ENCODE measurements around the gene GYS2. TPM values are rescaled to one million over a fixed set of nuclear protein-coding genes. Genes with fewer than 3 reads are reported as not detected.

GYS2 gene
- total RNA-seq, 1 experiment from 2014 or later = 0.66 TPM

GRCh38 chr12:21502872-21503271 is 101.8 kb downstream of the GYS2 start:
- TF ChIP-seq, protein P1, sequence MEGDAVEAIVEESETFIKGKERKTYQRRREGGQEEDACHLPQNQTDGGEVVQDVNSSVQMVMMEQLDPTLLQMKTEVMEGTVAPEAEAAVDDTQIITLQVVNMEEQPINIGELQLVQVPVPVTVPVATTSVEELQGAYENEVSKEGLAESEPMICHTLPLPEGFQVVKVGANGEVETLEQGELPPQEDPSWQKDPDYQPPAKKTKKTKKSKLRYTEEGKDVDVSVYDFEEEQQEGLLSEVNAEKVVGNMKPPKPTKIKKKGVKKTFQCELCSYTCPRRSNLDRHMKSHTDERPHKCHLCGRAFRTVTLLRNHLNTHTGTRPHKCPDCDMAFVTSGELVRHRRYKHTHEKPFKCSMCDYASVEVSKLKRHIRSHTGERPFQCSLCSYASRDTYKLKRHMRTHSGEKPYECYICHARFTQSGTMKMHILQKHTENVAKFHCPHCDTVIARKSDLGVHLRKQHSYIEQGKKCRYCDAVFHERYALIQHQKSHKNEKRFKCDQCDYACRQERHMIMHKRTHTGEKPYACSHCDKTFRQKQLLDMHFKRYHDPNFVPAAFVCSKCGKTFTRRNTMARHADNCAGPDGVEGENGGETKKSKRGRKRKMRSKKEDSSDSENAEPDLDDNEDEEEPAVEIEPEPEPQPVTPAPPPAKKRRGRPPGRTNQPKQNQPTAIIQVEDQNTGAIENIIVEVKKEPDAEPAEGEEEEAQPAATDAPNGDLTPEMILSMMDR (IDR thresholded peaks at IDR 0.05; ENCODE audit: insufficient read depth in 1 of 2, low read depth in 1 of 2, low read length in 1 of 2, severe bottlenecking in 1 of 2, unreplicated experiment in 1 of 2) = no peak
- Histone ChIP-seq H3K27me3 (replicated peaks; ENCODE audit: control insufficient read depth, insufficient read depth, low read length) (no peaks in the 10 kb centered on the region), H3K4me3 (ENCODE audit: low read depth, low read length) (peak overlapping the region; percentile 70; the same call in 1 of the 2 replicates), H3K4me1 (no peaks in the 10 kb centered on the region; the same call in 1 of the 2 replicates), H3K36me3 (ENCODE audit: control insufficient read depth, insufficient read depth, low read length) (no peaks in the 10 kb centered on the region), H3K9me3 (no peaks in the 10 kb centered on the region)
- DNase-seq = no peak
- no peaks in the 10 kb centered on the region for H3K9me3 Mint-ChIP-seq (ENCODE audit: unreplicated experiment)
- H3K36me3 Mint-ChIP-seq (ENCODE audit: insufficient read depth, unreplicated experiment) = peaks cover 7% of the 10 kb centered on the region
- H3K4me3 Mint-ChIP-seq (ENCODE audit: unreplicated experiment) = no peak overlapping the region
- TSS peak; percentile 34 for BruUV-seq (replicated peaks)
- intact Hi-C loops (cut with micrococcal nuclease; ENCODE audit: unreplicated experiment) = loop anchor here (5.0 kb wide), 1 partner anchor 139 kb away; no protein-coding TSS in a partner anchor
- H3K27ac Mint-ChIP-seq (ENCODE audit: unreplicated experiment) = no peak overlapping the region
- H3K27me3 Mint-ChIP-seq (ENCODE audit: insufficient read depth, unreplicated experiment) = no peaks in the 10 kb centered on the region
- peaks cover 9% of the 10 kb centered on the region for H3K4me1 Mint-ChIP-seq (ENCODE audit: low read depth, unreplicated experiment)
- ChIA-PET POLR2A (no interaction called here), CTCF (no interaction called here)

DNA sequence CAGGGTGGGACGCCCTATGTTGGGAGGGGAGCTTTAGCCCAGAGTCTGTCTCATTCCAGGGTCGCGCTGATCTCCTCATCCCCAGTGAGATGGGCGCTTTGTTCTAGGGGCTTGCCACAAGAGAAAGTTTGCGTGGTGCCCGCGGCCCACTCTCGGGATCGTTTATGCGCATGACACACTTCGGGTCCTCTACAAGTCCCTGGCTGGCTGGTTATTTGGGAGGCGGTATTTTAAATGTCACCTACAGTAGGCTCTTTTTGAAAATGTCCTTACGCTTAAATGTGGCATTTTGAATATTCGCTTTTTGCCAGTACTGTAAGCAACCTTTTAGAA is 102.5 kb downstream of the GYS2 start:
- H3K4me3 ChIP-seq (ENCODE audit: low read depth, low read length) = peak overlapping the region; percentile 70
- intact Hi-C loops (cut with micrococcal nuclease; ENCODE audit: unreplicated experiment) = loop anchor here (5.0 kb wide), 1 partner anchor 140 kb away; no protein-coding TSS in a partner anchor
- TF ChIP-seq, protein P1 (IDR thresholded peaks at IDR 0.05; ENCODE audit: insufficient read depth in 1 of 2, low read depth in 1 of 2, low read length in 1 of 2, severe bottlenecking in 1 of 2, unreplicated experiment in 1 of 2) = no peak
- DNase-seq = no peak
- H3K4me3 Mint-ChIP-seq (ENCODE audit: unreplicated experiment) = no peak overlapping the region
- H3K9me3 ChIP-seq = no peaks in the 10 kb centered on the region
- H3K4me1 Mint-ChIP-seq (ENCODE audit: low read depth, unreplicated experiment) = peaks cover 9% of the 10 kb centered on the region
- no peaks in the 10 kb centered on the region for H3K9me3 Mint-ChIP-seq (ENCODE audit: unreplicated experiment)
- H3K4me1 ChIP-seq = no peaks in the 10 kb centered on the region; the same call in 1 of the 2 replicates
- no peaks in the 10 kb centered on the region for H3K36me3 Mint-ChIP-seq (ENCODE audit: insufficient read depth, unreplicated experiment)
- H3K27ac Mint-ChIP-seq (ENCODE audit: unreplicated experiment) = no peak overlapping the region
- no peaks in the 10 kb centered on the region for H3K36me3 ChIP-seq (ENCODE audit: control insufficient read depth, insufficient read depth, low read length)
- no TSS peak for BruUV-seq (replicated peaks)
- H3K27me3 ChIP-seq (replicated peaks; ENCODE audit: control insufficient read depth, insufficient read depth, low read length) = no peaks in the 10 kb centered on the region
- no peaks in the 10 kb centered on the region for H3K27me3 Mint-ChIP-seq (ENCODE audit: insufficient read depth, unreplicated experiment)
- ChIA-PET POLR2A (interaction anchor here (0.7 to 1.6 kb wide), 5 partner anchors 64 to 203 kb away, joined by 3 to 6 read pairs (median 4); partner anchors contain the start of genes LDHB and PYROXD1), CTCF (interaction anchor here (0.5 to 1.4 kb wide), 3 partner anchors 13 to 178 kb away, joined by 3 to 7 read pairs (median 4); no protein-coding TSS in a partner anchor)

DNA sequence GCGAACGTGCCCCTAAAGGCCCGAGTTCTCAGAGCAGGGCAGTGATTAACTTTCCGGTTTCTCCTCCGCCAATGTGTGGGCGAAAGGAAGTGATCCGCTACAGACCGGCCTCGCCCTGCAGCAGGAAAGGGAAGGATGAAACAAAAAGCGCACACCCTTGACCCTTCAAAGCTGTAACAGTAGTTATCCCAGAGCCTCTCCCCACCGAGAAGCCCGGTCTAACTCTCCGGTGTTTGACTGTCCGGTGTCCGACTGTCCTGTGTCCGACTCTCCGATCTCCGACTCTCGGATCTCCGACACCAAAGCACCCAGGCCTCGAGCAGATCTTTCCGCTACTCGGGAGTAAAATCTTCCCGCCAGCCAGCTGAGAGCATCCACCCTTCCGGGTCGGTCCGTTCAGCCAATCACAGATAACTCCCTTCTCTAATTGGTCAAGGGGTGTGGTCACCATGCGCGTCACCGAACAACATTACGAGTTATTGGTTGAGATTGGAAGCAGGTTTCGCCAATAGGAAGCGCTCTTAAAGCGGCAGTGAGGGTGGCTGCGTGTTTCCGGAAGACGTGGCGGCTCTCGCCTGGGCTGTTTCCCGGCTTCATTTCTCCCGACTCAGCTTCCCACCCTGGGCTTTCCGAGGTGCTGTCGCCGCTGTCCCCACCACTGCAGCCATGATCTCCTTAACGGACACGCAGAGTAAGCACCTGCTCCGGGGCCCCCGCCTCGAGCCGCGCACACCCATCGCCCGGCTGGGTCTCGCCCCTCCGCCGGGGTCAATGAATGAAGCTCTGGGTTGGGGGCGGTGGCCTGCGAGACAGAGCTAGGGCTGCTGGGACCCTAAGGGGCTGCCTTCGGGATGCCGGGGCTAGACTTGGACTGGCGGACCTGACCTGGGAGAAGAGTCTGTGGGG is 103.1 kb downstream of the GYS2 start, which contains the start of the genes GOLT1B and RECQL:
Gene GOLT1B, plus strand, starts transcription at position 532 of the 906 bp plus-strand sequence. Its CDS starts 135 bp downstream, at position 667.
Gene RECQL, minus strand, starts transcription at position 378 of the 906 bp plus-strand sequence. CDS start 2,065 bp downstream, outside the sequence.
- CTCF ChIA-PET = interaction anchor here (0.5 to 1.4 kb wide), 3 partner anchors 12 to 179 kb away, joined by 3 to 7 read pairs (median 4); no protein-coding TSS in a partner anchor
- TF ChIP-seq, protein P1 (IDR thresholded peaks at IDR 0.05; ENCODE audit: insufficient read depth in 1 of 2, low read depth in 1 of 2, low read length in 1 of 2, severe bottlenecking in 1 of 2, unreplicated experiment in 1 of 2) = no peak
- H3K27ac Mint-ChIP-seq (ENCODE audit: unreplicated experiment) = no peak within 1 kb of the TSS

More for the DNA sequence above, 103.1 kb downstream of the GYS2 start, which contains the start of the genes GOLT1B and RECQL:
- H3K9me3 Mint-ChIP-seq (ENCODE audit: unreplicated experiment) = no peaks in the 10 kb centered on the region
- POLR2A ChIA-PET = interaction anchor here (0.6 to 1.6 kb wide), 6 partner anchors 64 to 257 kb away, joined by 3 to 6 read pairs (median 4); partner anchors contain the start of genes LDHB and PYROXD1
- no peaks in the 10 kb centered on the region for H3K27me3 Mint-ChIP-seq (ENCODE audit: insufficient read depth, unreplicated experiment)
- BruUV-seq (replicated peaks) = no TSS peak
- no peak within 1 kb of the TSS for H3K4me3 Mint-ChIP-seq (ENCODE audit: unreplicated experiment)
- Histone ChIP-seq H3K9me3 (no peaks in the 10 kb centered on the region), H3K4me3 (ENCODE audit: low read depth, low read length) (peak within 1 kb of the TSS; percentile 70), H3K4me1 (no peaks in the 10 kb centered on the region; the same call in 1 of the 2 replicates), H3K36me3 (ENCODE audit: control insufficient read depth, insufficient read depth, low read length) (no peaks in the 10 kb centered on the region), H3K27me3 (replicated peaks; ENCODE audit: control insufficient read depth, insufficient read depth, low read length) (no peaks in the 10 kb centered on the region)
- intact Hi-C loops (cut with micrococcal nuclease; ENCODE audit: unreplicated experiment) = loop anchor here (1.0 to 5.0 kb wide), 5 partner anchors 64 to 179 kb away; partner anchors contain the start of genes LDHB and PYROXD1
- DNase-seq = peak; percentile 98
- peaks cover 9% of the 10 kb centered on the region for H3K4me1 Mint-ChIP-seq (ENCODE audit: low read depth, unreplicated experiment)
- no peaks in the 10 kb centered on the region for H3K36me3 Mint-ChIP-seq (ENCODE audit: insufficient read depth, unreplicated experiment)

Measured in Caco-2 (cell line).